HEK293 (cell line): ENCODE results near the gene PHF12.

Source experiments
- CTCF ChIA-PET: fragments of 350-600 bp; formaldehyde crosslinking; extraction: SDS; loops from one replicate; lab custom pipeline; 2021; ENCODE audit warnings: antibody characterized with exemption; lab: Yijun Ruan, JAX
- POLR2A ChIA-PET: fragments of 300-600 bp; formaldehyde crosslinking; extraction: SDS; loops from one replicate; lab custom pipeline; 2020; ENCODE audit warnings: antibody characterized with exemption, inconsistent platforms; lab: Yijun Ruan, JAX
- H3K27ac ChIP-seq: fragments of 200-500 bp; sonication (Bioruptor generic); 2 replicates; pipeline ENCODE4 v1.5.1; 2014; ENCODE audit warnings: low read depth, low read length, control low read depth, inconsistent platforms; ENCODE audit errors: extremely low read depth
- H3K36me3 ChIP-seq, 2 experiments: fragments of 200-500 bp in 1 of 2; sonication (Bioruptor generic) in 1 of 2; 1 replicate in 1 of 2; 2 replicates in 1 of 2; pipeline ENCODE4 v1.5.1; 2014 to 2017; ENCODE audit warnings: inconsistent platforms in 2 of 2, low read length in 2 of 2; ENCODE audit not compliant: control insufficient read depth in 2 of 2, insufficient read depth in 1 of 2
- H3K4me1 ChIP-seq: fragments of 200-500 bp; sonication (Bioruptor generic); 2 replicates; pipeline ENCODE4 v1.5.1; 2014; ENCODE audit warnings: mild to moderate bottlenecking, low read length, inconsistent platforms; ENCODE audit not compliant: control insufficient read depth, insufficient read depth
- H3K4me3 ChIP-seq: 2 replicates; pipeline ENCODE4 v1.5.1; 2011; ENCODE audit warnings: low read depth, mild to moderate bottlenecking, control low read depth, low read length, moderate library complexity
- H3K9me3 ChIP-seq: fragments of 200-500 bp; sonication (Bioruptor generic); 2 replicates; pipeline ENCODE4 v1.5.1; 2014; ENCODE audit warnings: low read depth, low read length, inconsistent platforms; ENCODE audit not compliant: control insufficient read depth, insufficient read depth
- ATF2 ChIP-seq: fragments of 450-650 bp; formaldehyde crosslinking; IDR thresholded peaks from 2 replicates; pipeline ENCODE4 v1.5.1; 2016; ENCODE audit warnings: missing biosample characterization, missing genetic modification characterization, low read depth
- BCL11A ChIP-seq: fragments of 450-650 bp; formaldehyde crosslinking; IDR thresholded peaks from 2 replicates; pipeline ENCODE4 v1.5.1; 2016; ENCODE audit warnings: low read depth, missing biosample characterization, missing genetic modification characterization
- BCL11B ChIP-seq: fragments of 450-650 bp; formaldehyde crosslinking; IDR thresholded peaks from 2 replicates; pipeline ENCODE4 v1.5.1; 2016; ENCODE audit warnings: low read depth, missing biosample characterization, missing genetic modification characterization
- GLIS2 ChIP-seq: fragments of 450-650 bp; formaldehyde crosslinking; IDR thresholded peaks from 2 replicates; pipeline ENCODE4 v1.5.1; 2016; ENCODE audit warnings: missing biosample characterization, missing genetic modification characterization
- SCRT2 ChIP-seq: fragments of 450-650 bp; formaldehyde crosslinking; IDR thresholded peaks from 2 replicates; pipeline ENCODE4 v1.5.1; 2016; ENCODE audit warnings: missing biosample characterization, missing genetic modification characterization
- SP7 ChIP-seq: fragments of 450-650 bp; formaldehyde crosslinking; IDR thresholded peaks from 2 replicates; pipeline ENCODE4 v1.5.1; 2016; ENCODE audit warnings: missing biosample characterization, missing genetic modification characterization
- TRIM28 ChIP-seq: IDR thresholded peaks from 2 replicates; pipeline ENCODE4 v1.6.1; 2011; ENCODE audit warnings: low read length, control low read depth, borderline replicate concordance
- ZBTB10 ChIP-seq: fragments of 450-650 bp; formaldehyde crosslinking; IDR thresholded peaks from 2 replicates; pipeline ENCODE4 v1.5.1; 2016; ENCODE audit warnings: missing biosample characterization, missing genetic modification characterization
- ZBTB44 ChIP-seq: fragments of 450-650 bp; IDR thresholded peaks from 2 replicates; pipeline ENCODE4 v1.5.1; 2018; ENCODE audit warnings: missing biosample characterization, mild to moderate bottlenecking, missing genetic modification characterization
- ZFP41 ChIP-seq: fragments of 450-650 bp; formaldehyde crosslinking; IDR thresholded peaks from 2 replicates; pipeline ENCODE4 v1.5.1; 2016; ENCODE audit warnings: missing biosample characterization, missing genetic modification characterization, borderline replicate concordance
- ZNF121 ChIP-seq: fragments of 450-650 bp; formaldehyde crosslinking; IDR thresholded peaks from 2 replicates; pipeline ENCODE4 v1.5.1; 2016; ENCODE audit warnings: missing biosample characterization, missing genetic modification characterization
- ZNF146 ChIP-seq: fragments of 450-650 bp; formaldehyde crosslinking; IDR thresholded peaks from 2 replicates; pipeline ENCODE4 v1.5.1; 2016; ENCODE audit warnings: missing biosample characterization, missing genetic modification characterization
- ZNF223 ChIP-seq: fragments of 450-650 bp; formaldehyde crosslinking; IDR thresholded peaks from 2 replicates; pipeline ENCODE4 v1.5.1; 2016; ENCODE audit warnings: missing biosample characterization, missing genetic modification characterization
- ZNF239 ChIP-seq: fragments of 450-650 bp; formaldehyde crosslinking; IDR thresholded peaks from 2 replicates; pipeline ENCODE4 v1.5.1; 2016; ENCODE audit warnings: missing biosample characterization, missing genetic modification characterization
- ZNF311 ChIP-seq: fragments of 450-650 bp; formaldehyde crosslinking; IDR thresholded peaks from 2 replicates; pipeline ENCODE4 v1.5.1; 2017; ENCODE audit warnings: missing biosample characterization, missing genetic modification characterization, borderline replicate concordance
- ZNF37A ChIP-seq: fragments of 450-650 bp; IDR thresholded peaks from 2 replicates; pipeline ENCODE4 v1.5.1; 2018; ENCODE audit warnings: missing biosample characterization, missing genetic modification characterization
- ZNF398 ChIP-seq: fragments of 450-650 bp; formaldehyde crosslinking; IDR thresholded peaks from 2 replicates; pipeline ENCODE4 v1.5.1; 2017; ENCODE audit warnings: missing biosample characterization, missing genetic modification characterization
- ZNF530 ChIP-seq: fragments of 450-650 bp; formaldehyde crosslinking; IDR thresholded peaks from 2 replicates; pipeline ENCODE4 v1.5.1; 2016; ENCODE audit warnings: low read depth, missing biosample characterization, missing genetic modification characterization
- ZNF544 ChIP-seq: fragments of 450-650 bp; formaldehyde crosslinking; IDR thresholded peaks from 2 replicates; pipeline ENCODE4 v1.5.0; 2017; ENCODE audit warnings: missing biosample characterization, missing genetic modification characterization
- ZNF561 ChIP-seq: fragments of 450-650 bp; IDR thresholded peaks from 2 replicates; pipeline ENCODE4 v1.5.1; 2018; ENCODE audit warnings: missing biosample characterization, missing genetic modification characterization, borderline replicate concordance
- ZNF768 ChIP-seq: fragments of 450-650 bp; formaldehyde crosslinking; IDR thresholded peaks from 2 replicates; pipeline ENCODE4 v1.5.1; 2018; ENCODE audit warnings: missing biosample characterization, mild to moderate bottlenecking, missing genetic modification characterization
- ZNF777 ChIP-seq: fragments of 450-650 bp; formaldehyde crosslinking; IDR thresholded peaks from 2 replicates; pipeline ENCODE4 v1.5.1; 2017; ENCODE audit warnings: missing biosample characterization, missing genetic modification characterization, borderline replicate concordance
- ZNF830 ChIP-seq: fragments of 450-650 bp; IDR thresholded peaks from 2 replicates; pipeline ENCODE4 v1.5.0; 2018; ENCODE audit warnings: missing biosample characterization, missing genetic modification characterization, low read depth, mild to moderate bottlenecking, moderate library complexity
- ZXDB ChIP-seq: fragments of 450-650 bp; formaldehyde crosslinking; IDR thresholded peaks from 2 replicates; pipeline ENCODE4 v1.5.1; 2016; ENCODE audit warnings: missing biosample characterization, missing genetic modification characterization

The PHF12 gene

DNA sequence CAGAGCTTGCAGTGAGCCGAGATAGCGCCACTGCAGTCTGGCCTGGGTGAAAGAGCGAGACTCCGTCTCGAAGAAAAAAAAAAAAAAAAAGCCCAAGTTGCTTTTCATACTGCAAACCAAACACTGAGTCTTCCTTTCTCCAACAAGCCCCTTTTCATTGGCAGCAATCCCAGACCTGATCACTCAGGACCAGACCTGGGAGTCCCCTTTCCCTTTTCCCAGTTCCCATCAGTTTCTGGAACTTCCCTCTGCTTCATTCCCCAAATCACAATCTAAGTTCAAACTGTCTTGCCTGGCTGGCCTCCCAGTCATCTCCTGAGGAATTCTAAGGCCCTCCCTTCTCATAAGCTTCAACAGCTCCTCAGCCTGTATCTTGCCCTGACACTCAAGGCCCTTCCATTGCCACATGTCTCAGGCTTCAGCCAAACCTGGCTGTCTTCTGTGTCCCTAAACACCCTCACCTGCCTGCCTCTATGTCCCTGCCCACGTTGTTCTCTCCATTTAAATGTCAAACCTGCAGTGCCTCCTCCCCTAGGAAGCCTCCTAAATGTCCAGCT is 11.8 kb upstream of the PHF12 start:
- no peaks in the 10 kb centered on the region for H3K36me3 ChIP-seq
- POLR2A ChIA-PET = interaction anchor here (0.7 to 1.2 kb wide), 3 partner anchors 11 to 146 kb away, joined by 4 to 6 read pairs (median 5); partner anchors contain the start of gene PHF12
- no peak for TF ChIP-seq ZNF830
- TF ChIP-seq, all 188 proteins: peak for 0
- Histone ChIP-seq H3K27ac (no peak overlapping the region), H3K4me3 (no peak overlapping the region), H3K4me1 (no peaks in the 10 kb centered on the region), H3K9me3 (no peaks in the 10 kb centered on the region)
- CTCF ChIA-PET = interaction anchor here (0.7 to 18.9 kb wide), 8 partner anchors 10 to 256 kb away, joined by 3 to 680 read pairs (median 8); partner anchors contain the start of genes PHF12 and TLCD1

GRCh38 chr17:28961391-28961790 is 10.1 kb upstream of the PHF12 start:
- TF ChIP-seq GLIS2 (no peak), ZNF239 (tag by site-specific recombination) (no peak), ZNF398 (tag by site-specific recombination) (no peak), ZNF223 (tag by site-specific recombination) (no peak), SP7 (tag by site-specific recombination) (no peak), SCRT2 (tag by site-specific recombination) (no peak), BCL11A (tag by site-specific recombination) (no peak), ZNF146 (tag by site-specific recombination) (no peak), ZXDB (tag by site-specific recombination) (no peak), ZNF544 (tag by site-specific recombination) (no peak), ZFP41 (tag by site-specific recombination) (no peak), ZNF37A (tag by site-specific recombination) (no peak), ZNF561 (no peak)
- TF ChIP-seq, all 188 proteins: peak for 0
- Histone ChIP-seq H3K36me3 (no peaks in the 10 kb centered on the region), H3K4me3 (no peak overlapping the region), H3K9me3 (no peaks in the 10 kb centered on the region), H3K4me1 (no peaks in the 10 kb centered on the region), H3K27ac (no peak overlapping the region)
- ChIA-PET CTCF (interaction anchor here (0.6 to 18.9 kb wide), 3 partner anchors 8 to 179 kb away, joined by 4 to 680 read pairs (median 69); partner anchors contain the start of gene PHF12), POLR2A (no interaction called here)

GRCh38 chr17:28960256-28961061 is 9.1 kb upstream of the PHF12 start:
- H3K9me3 ChIP-seq = no peaks in the 10 kb centered on the region
- ChIA-PET CTCF (interaction anchor here (0.6 to 18.9 kb wide), 2 partner anchors 152 to 180 kb away, joined by 4 to 680 read pairs; no protein-coding TSS in a partner anchor), POLR2A (no interaction called here)
- H3K27ac ChIP-seq = no peak overlapping the region
- H3K4me3 ChIP-seq = no peak overlapping the region
- no peaks in the 10 kb centered on the region for H3K4me1 ChIP-seq
- H3K36me3 ChIP-seq = no peaks in the 10 kb centered on the region
- TF ChIP-seq ZBTB10 (tag by site-specific recombination) = no peak
- TF ChIP-seq ZNF768 (tag by site-specific recombination) = no peak
- TF ChIP-seq ZNF530 (tag by site-specific recombination) = no peak
- TF ChIP-seq BCL11B (tag by site-specific recombination) = no peak
- no peak for TF ChIP-seq ZNF311 (tag by site-specific recombination)
- TF ChIP-seq ZBTB44 (tag by site-specific recombination) = no peak
- no peak for TF ChIP-seq TRIM28
- TF ChIP-seq ZNF777 (tag by site-specific recombination) = no peak
- no peak for TF ChIP-seq ATF2 (tag by site-specific recombination)
- TF ChIP-seq ZNF121 = no peak
